NT2/D1 (cell line): Measurements from ENCODE around the gene RAB17.

ENCODE experiments used
- SUZ12 ChIP-seq: IDR thresholded peaks from 2 replicates; pipeline ENCODE4 v1.6.1; 2011; ENCODE audit not compliant: insufficient read length, insufficient read depth; ENCODE audit errors: extremely low read depth
- YY1 ChIP-seq: IDR thresholded peaks from 2 replicates; pipeline ENCODE4 v1.6.1; 2011; ENCODE audit not compliant: insufficient read length, insufficient read depth

- TF ChIP-seq SUZ12 (no peak), YY1 (no peak)
These were observed 37.1 kb upstream of the RAB17 start, which contains the start of gene LRRFIP1 for GRCh38 chr2:237627441-237628246.
